Measurements from ENCODE around the gene KLHDC2. TPM values are rescaled to one million over a fixed set of nuclear protein-coding genes. Genes with fewer than 3 reads are reported as not detected.
"Not testable (repeated sequence)": the region's sequence is repeated elsewhere in the genome, so short reads cannot be mapped to it uniquely, and the experiment has no call there.

Gene KLHDC2
- total RNA-seq: 10 to 100 TPM; 60.4 to 64.2 (median 63.2) TPM
- 84.4 TPM for total RNA-seq (2013)

GRCh38 chr14:49767571-49768300, at the start of gene KLHDC2:
KLHDC2 (plus strand) TSS chr14:49768153; CDS start chr14:49768469, 316 bp downstream.
- WGBS (ENCODE audit: insufficient coverage): under 1% methylated on average over 86 of the region's 86 CpGs
- no peaks in the 10 kb centered on the region for H3K27me3 Mint-ChIP-seq (ENCODE audit: low read depth in 2 of 2)

GRCh38 chr14:49720744-49721143, 47.2 kb upstream of the KLHDC2 start:
- Histone ChIP-seq H3K36me3 (ENCODE audit: control insufficient read depth, insufficient read depth, low read length) (peaks cover 9% of the 10 kb centered on the region), H3K9me3 (ENCODE audit: control insufficient read depth, insufficient read depth, low read length) (no peaks in the 10 kb centered on the region), H3K4me1 (ENCODE audit: control insufficient read depth, insufficient read depth, low read length) (no peaks in the 10 kb centered on the region), H3K4me3 (ENCODE audit: low read length) (no peak overlapping the region), H3K27ac (ENCODE audit: low read length) (no peak overlapping the region), H3K27me3 (ENCODE audit: control insufficient read depth, insufficient read depth, low read length) (no peaks in the 10 kb centered on the region)
- Mint-ChIP-seq H3K27ac (no peak overlapping the region), H3K4me3 (no peak overlapping the region), H3K4me1 (no peaks in the 10 kb centered on the region), H3K9me3 (peaks cover 0 to 3% of the 10 kb centered on the region in 2 donors), H3K27me3 (ENCODE audit: low read depth in 2 of 2) (no peaks in the 10 kb centered on the region), H3K36me3 (peaks cover 26% of the 10 kb centered on the region)
- ATAC-seq (no peak), DNase-seq (no peak)
- intact Hi-C loops (cut with micrococcal nuclease): no loop called here
- no peak for TF ChIP-seq CTCF (IDR thresholded peaks at IDR 0.05)

More at GRCh38 chr14:49767571-49768300, at the start of gene KLHDC2:
- Histone ChIP-seq H3K27me3 (ENCODE audit: control insufficient read depth, insufficient read depth, low read length) (no peaks in the 10 kb centered on the region), H3K27ac (ENCODE audit: low read length) (peak within 1 kb of the TSS; percentile 96), H3K9me3 (ENCODE audit: control insufficient read depth, insufficient read depth, low read length) (no peaks in the 10 kb centered on the region), H3K36me3 (ENCODE audit: control insufficient read depth, insufficient read depth, low read length) (no peaks in the 10 kb centered on the region), H3K4me3 (ENCODE audit: low read length) (peak within 1 kb of the TSS; percentile 69), H3K4me1 (ENCODE audit: control insufficient read depth, insufficient read depth, low read length) (peaks cover 22% of the 10 kb centered on the region)
- intact Hi-C loops (cut with micrococcal nuclease): loop anchor here (1.0 to 2.0 kb wide), 2 partner anchors 75 to 133 kb away; partner anchors contain the start of gene KLHDC1
- no peaks in the 10 kb centered on the region for H3K9me3 Mint-ChIP-seq
- H3K4me3 Mint-ChIP-seq: peak within 1 kb of the TSS; percentile 96
- peak within 1 kb of the TSS; percentile 97 for H3K27ac Mint-ChIP-seq
- peaks cover 24 to 30% of the 10 kb centered on the region in 2 donors for H3K4me1 Mint-ChIP-seq
- DNase-seq (peak; percentile 86 to 93), ATAC-seq (peak; percentile 76 to 94 (median 88))
- peak; percentile 29 for TF ChIP-seq CTCF (IDR thresholded peaks at IDR 0.05)
- H3K36me3 Mint-ChIP-seq: no peaks in the 10 kb centered on the region

GRCh38 chr14:49721733-49722435, 46.1 kb upstream of the KLHDC2 start:
- H3K4me3 Mint-ChIP-seq; H3K4me1 ChIP-seq (ENCODE audit: control insufficient read depth, insufficient read depth, low read length); H3K27me3 ChIP-seq (ENCODE audit: control insufficient read depth, insufficient read depth, low read length); H3K9me3 Mint-ChIP-seq; H3K4me1 Mint-ChIP-seq; H3K9me3 ChIP-seq (ENCODE audit: control insufficient read depth, insufficient read depth, low read length); H3K4me3 ChIP-seq (ENCODE audit: low read length); intact Hi-C loops (cut with micrococcal nuclease); DNase-seq; H3K27ac ChIP-seq (ENCODE audit: low read length); H3K27ac Mint-ChIP-seq; H3K27me3 Mint-ChIP-seq (ENCODE audit: low read depth in 2 of 2); ATAC-seq: not testable (repeated sequence)
- H3K36me3 Mint-ChIP-seq: peaks cover 26% of the 10 kb centered on the region
- 88% methylated on average over 4 of the region's 9 CpGs for WGBS (ENCODE audit: insufficient coverage)
- H3K36me3 ChIP-seq (ENCODE audit: control insufficient read depth, insufficient read depth, low read length): peaks cover 16% of the 10 kb centered on the region

GRCh38 chr14:49727171-49727570, 40.8 kb upstream of the KLHDC2 start:
- Mint-ChIP-seq H3K36me3 (peaks cover 4% of the 10 kb centered on the region), H3K4me1 (no peaks in the 10 kb centered on the region), H3K27me3 (ENCODE audit: low read depth in 2 of 2) (no peaks in the 10 kb centered on the region), H3K27ac (no peak overlapping the region), H3K9me3 (no peaks in the 10 kb centered on the region), H3K4me3 (no peak overlapping the region)
- DNase-seq: no peak
- H3K4me1 ChIP-seq (ENCODE audit: control insufficient read depth, insufficient read depth, low read length): no peaks in the 10 kb centered on the region
- H3K27ac ChIP-seq (ENCODE audit: low read length): no peak overlapping the region
- H3K36me3 ChIP-seq (ENCODE audit: control insufficient read depth, insufficient read depth, low read length): peaks cover 20% of the 10 kb centered on the region
- no peak for TF ChIP-seq CTCF (IDR thresholded peaks at IDR 0.05)
- WGBS (ENCODE audit: insufficient coverage): 98% methylated on average over 3 of the region's 5 CpGs
- ATAC-seq: no peak
- H3K9me3 ChIP-seq (ENCODE audit: control insufficient read depth, insufficient read depth, low read length): no peaks in the 10 kb centered on the region
- H3K27me3 ChIP-seq (ENCODE audit: control insufficient read depth, insufficient read depth, low read length): no peaks in the 10 kb centered on the region
- no peak overlapping the region for H3K4me3 ChIP-seq (ENCODE audit: low read length)
- intact Hi-C loops (cut with micrococcal nuclease): no loop called here

Data from natural killer cell (primary cell).